A204.1 (cell line): ENCODE data around the gene ANXA2R.
"Not testable (repeated sequence)": the region's sequence is repeated elsewhere in the genome, so short reads cannot be mapped to it uniquely, and the experiment has no call there.

Experiments
- FAIRE-seq: peaks from 2 replicates; lab custom pipeline; 2012; peaks lifted over from hg19 to GRCh38; lab: Jason Lieb, UNC

Gene ANXA2R, protein sequence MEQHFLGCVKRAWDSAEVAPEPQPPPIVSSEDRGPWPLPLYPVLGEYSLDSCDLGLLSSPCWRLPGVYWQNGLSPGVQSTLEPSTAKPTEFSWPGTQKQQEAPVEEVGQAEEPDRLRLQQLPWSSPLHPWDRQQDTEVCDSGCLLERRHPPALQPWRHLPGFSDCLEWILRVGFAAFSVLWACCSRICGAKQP

DNA sequence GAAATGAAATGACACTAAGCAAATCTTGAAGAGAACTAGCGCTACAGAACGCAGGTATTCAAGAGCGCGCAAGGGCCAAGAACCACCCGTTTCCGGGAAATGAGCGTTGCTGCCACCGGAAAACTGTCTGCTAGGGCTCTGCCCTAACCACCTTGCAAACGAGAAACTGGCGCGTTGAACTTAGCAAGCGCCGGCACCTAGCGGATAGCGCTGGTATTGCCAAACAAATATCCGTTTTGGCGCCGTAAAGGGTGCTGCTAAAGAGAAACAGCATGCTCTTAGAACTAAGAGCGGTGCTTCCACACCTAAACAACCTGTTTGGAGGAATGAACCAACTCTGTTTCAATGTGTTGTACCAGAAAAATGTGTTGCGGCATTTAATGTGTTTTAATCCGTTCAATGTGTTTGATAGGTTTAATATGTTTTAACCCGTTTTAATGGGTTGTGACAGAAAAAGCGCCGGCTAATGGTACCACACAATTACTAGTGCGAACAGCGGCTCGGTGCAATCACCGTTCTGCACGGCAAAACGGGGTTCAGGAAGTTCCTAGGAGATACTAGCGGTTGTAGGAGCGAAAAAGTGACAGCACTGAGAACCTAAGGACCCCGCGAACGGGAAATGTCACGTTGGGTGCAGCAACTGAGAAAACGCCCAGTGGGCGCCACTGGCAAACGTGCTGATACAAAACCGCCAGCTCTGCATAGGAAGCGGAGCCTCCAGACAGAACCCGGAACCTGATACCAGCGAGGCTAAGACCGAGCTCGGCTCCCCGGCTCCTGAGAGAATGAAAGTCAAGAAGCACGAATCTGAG, at the start of gene ANXA2R:
TSS of gene ANXA2R (minus strand) at position 33 of the 812 bp plus-strand sequence. CDS start 273 bp downstream, outside the sequence.
- peak; percentile 64 for FAIRE-seq

DNA sequence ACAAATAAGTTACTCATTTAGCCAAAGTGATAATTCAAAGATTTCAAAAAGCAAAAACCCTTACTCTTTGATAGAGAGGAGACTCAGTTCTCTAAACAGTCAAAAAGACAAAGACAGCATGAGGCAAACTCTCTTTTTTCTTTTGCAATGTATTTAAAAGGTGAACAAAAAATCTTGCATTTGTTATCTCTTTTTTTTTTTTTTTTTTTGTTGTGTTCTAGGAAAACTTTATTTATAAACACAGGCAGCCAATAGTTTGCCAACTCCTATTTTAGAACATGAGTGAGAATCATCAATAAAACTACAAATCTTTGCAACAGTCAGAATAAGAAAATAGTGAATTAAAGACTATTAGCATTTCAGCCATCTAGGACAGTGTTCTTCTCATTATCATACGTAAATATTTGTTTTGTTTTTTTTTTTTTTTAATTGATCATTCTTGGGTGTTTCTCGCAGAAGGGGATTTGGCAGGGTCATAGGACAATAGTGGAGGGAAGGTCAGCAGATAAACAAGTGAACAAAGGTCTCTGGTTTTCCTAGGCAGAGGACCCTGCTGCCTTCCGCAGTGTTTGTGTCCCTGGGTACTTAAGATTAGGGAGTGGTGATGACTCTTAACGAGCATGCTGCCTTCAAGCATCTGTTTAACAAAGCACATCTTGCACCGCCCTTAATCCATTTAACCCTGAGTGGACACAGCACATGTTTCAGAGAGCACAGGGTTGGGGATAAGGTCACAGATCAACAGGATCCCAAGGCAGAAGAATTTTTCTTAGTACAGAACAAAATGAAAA, 46.2 kb upstream of the ANXA2R start:
- not testable (repeated sequence) for FAIRE-seq

DNA sequence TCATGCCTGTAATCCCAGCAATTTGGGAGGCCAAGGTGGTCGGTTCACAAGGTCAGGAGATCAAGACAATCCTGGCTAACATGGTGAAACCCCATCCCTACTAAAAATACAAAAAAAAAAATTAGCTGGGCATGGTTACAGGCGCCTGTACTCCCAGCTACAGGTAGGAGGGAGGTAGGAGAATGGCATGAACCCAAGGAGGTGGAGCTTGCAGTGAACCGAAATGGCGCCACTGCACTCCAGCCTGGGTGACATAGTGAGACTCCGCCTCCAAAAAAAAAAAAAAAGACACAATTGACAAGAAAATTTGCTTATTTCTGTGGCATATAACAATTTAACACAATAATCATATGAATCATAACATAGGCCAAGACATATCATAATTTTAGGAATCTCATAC, 45.3 kb upstream of the ANXA2R start:
- no peak for FAIRE-seq

DNA sequence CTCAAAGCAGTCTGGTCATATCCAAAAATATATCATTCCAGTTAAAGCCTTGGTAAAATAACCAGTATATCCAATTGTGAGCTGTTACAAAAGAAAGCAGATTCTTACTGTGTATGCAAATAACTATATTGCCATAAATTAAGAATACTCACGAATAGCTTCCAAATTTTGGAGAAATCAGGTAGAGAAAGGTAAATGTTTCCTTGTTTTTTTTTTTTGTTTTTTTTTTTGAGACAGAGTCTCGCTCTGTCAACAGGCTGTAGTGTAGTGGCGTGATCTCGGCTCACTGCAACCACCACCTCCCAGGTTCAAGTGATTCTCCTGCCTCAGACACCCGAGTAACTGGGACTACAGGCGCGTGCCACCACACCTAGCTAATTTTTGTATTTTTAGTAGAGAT, 44.3 kb upstream of the ANXA2R start:
- not testable (repeated sequence) for FAIRE-seq

DNA sequence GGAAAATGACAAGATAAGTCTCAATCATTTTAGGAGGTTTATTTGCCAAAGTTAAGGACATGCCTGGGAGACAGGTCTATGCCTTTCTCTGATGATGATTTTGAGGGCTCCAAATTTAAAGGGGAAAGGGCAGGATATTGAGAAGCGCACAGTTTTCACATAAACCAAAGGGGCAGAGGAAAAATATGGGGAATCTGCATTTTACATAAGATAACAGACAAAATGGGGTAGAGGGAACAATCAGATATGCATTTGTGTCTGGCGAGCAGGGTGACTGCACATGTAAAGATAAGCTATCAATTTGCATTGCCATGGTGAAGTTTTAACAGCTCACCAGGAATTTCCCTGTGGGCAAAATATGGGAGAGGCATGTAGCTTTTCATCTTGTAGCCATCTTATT, 41.2 kb upstream of the ANXA2R start:
- FAIRE-seq: not testable (repeated sequence)

DNA sequence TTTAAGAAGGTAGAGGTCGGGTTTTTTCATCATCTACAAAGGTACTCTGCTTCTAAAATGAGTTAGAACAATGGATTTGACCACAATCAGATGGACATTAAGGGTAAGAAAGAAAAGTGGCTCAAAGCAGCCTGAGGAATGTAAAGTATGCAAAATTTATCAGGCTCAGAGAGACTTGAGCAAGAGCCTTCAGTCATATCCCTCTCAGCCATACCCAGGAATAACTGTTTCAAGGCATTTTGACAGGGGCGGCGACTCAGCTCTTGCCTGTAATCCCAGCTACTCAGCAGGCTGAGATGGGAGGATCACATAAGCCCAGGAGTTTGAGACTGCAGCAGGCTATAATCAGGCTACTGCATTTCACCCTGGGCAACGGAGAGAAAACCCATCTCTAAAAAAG, 38.8 kb upstream of the ANXA2R start:
- no peak for FAIRE-seq

DNA sequence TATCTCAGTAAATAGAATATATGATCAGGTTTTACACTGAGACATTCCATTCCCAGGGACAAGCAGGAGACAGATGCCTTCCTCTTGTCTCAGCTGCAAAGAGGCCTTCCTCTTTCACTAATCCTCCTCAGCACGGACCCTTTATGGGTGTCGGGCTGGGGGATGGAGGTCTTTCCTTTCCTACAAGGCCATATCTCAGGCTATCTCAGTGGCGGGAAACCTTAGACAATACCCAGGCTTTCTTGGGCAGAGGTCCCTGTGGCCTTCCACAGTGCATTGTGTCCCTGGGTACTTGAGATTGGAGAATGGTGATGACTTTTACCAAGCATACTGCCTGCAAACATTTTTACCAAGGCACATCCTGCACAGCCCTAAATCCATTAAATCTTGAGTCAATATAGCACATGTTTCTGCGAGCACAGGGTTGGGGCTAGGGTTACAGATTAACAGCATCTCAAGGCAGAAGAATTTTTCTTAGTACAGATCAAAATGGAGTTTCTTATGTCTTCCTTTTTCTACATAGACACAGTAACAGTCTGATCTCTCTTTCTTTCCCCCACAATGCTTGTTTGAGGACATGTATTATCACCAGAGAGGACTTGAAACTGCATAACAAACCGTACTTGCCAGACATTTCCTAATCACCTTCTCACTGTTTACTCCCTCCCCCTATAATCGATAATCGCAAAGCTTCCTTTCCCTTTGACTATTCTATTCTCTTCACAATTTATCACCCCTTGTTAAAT, 37.5 kb upstream of the ANXA2R start:
- FAIRE-seq: not testable (repeated sequence)

DNA sequence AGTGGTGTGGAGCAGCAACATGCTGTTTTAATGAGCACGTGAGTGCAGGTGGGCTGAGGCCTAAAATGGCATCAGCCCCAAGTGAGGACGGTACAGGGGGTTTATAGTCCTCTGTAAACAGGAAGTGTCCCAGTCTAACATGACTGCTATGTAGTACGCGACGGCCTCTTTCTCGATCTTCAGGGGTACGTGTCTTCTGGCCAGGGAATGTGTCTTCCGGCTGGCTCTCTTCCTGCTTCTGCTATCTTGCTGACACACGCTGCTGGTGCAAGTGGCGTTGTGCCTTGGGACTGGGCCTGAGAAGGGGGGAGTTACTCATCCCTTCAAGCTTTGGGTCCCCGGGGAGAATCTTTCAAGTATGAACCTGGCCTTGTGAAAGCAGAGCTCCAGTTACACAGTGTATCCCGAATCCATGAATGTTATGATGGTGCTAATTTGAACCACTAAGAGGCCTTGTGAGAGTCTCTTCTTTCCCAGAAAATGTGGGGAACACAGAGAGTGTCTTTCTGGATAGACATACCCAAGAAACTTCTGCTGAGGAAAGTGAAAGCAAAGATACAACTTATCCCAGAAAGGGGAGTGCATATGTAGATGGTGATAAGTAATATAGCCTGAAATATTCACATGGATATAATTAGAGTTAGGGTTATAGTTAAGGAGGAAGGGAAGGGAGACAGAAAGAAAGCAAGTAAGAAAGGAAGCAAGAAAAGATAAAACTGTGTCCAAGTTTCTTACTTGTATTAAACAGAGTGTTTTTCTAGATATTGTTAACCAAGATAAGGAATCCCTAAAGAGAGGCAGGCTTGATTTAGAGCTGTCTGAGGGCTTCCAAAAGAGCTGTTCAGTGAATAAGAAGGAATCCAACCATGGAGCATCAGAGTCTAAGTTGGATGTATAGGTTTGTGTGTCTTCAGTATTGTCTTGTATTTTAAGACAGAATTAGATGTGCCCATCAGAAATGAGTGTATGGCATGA, 35.5 kb upstream of the ANXA2R start:
- FAIRE-seq: no peak

DNA sequence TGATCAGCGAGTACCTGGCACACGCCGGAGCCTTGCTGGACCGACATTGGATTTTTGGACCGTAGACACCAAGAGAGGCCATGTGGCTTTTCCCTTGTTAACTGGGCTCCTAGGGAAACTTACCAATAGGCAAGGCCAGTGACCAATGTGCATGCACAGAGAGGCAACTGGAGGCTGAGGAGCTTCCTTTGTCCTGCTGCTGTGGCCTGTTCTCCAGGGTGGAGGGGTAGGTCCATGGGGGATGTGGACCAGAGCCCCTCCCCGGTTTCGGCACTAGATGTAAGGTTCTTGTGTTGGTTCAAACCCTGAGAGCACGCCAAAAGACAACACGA, 34.8 kb upstream of the ANXA2R start:
- FAIRE-seq: no peak

DNA sequence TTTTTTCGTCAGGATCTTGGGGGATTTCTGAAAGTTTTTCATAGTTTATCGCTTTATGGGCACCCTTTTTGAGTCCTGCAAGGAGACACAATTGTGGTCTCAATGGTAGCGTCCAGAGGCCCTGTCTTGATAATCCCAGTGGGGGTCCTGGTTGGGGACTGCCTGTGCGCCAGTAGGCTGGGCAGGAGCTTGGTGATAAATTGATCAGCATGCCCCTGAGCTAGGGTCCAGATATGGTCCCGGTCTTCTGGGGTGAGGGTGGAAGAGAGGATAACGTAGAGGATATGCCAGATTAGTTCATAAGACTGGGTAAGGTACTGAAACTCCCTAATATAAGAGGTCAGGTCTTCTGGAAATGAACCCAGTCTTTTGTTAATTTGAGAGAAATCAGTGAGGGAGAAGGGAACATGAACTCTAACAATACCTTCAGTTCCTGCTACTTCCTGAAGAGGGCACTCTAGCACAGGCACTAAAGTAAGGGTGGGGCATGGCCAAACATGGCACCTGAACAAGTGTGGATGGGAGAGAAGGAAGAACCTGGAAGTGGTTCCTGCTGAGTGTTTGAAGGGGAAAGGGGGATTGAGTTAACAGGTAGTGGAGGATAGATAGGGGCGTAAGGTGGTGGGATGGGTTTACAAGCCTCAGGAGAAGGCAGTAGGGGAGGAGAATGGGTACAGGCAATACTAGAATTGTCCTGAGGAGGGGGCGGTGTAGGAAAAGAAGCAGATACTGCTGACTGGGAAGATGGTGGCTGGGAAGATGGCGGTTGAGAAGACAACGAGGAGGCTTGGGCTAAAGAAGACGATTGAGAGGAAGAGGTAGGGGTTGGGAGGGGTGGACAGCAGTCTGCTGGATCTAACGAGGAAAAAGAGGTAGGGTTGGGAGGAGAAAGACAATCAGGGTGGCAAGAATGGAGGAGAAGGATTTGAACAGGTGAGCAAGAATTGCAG, 33.8 kb upstream of the ANXA2R start:
- no peak for FAIRE-seq

DNA sequence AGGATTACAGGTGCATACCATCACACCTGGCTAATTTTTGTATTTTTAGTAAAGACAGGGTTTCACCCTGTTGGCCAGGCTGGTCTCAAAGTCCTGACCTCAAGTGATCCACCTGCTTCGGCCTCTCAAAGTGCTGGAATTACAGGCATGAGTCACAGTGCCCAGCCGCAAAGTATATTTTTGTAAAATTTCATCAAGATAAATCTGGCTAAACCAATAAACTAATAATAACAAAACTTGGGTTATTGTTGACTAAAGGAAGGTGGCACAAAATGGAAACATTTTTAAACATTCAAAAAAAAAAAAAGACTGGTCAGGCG, 29.2 kb upstream of the ANXA2R start:
- FAIRE-seq: not testable (repeated sequence)

DNA sequence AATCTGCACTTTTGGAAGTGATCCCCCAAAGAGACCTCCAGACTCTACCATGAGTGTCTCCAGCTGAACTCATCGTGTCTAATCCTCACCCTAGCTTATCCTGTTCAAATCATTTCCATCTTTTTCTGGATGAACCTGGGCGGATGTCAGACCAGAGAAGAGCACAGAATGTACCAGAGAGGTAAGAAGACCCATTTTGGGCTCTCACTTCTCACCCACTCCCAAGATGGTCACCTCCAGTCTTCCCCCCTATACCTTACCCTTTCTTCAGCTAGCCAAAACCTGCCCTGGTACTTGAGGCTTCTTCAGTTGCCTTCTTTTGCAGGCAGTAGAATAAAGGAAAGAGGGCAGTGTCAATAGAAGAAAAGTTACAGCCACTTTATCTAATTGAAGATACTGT, 27.9 kb upstream of the ANXA2R start:
- FAIRE-seq: no peak

DNA sequence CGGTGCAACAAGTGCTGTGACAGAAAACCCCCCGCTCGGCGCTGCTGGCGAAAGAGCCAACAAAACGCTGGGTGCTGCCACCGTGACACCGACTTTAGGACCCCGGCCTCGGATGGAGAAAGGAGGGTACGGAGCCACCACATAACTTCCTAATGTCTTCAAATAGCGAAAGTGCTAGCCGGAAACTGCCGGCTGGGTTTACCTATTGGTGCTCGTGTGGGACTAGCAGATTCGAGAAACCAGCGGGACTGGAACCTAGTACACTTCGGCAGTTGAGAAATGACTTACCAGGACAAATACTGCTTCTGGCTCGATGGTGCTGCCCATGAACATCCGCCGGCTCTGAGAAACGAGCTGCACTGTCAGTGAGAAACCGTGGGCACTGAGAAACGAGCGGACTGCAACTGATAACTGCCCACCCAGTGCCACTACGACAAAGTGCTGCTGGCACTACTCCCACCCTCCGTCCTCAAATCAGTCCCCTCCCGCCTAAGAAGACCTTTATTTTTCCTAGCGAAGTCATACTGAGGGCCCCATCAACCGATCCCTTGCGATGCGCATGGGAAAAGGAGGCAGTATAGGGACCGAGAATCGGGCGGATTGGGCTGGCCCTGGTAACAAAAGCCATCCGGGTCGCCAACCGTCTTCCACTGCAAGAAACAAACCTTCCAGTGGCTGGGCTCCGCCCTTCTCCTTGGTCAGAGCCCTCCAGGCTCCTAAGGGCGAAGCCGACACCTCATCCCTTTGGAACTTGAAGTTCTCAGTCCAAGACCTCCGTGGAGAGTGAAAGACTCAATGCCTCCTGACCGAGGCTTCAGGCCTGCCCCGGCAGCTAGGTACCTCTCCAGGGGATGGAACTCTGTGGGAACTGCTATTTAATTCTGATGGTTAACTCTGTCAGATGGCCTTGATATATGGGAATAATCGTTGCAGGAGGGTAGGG, 27.0 kb upstream of the ANXA2R start:
- peak; percentile 6 for FAIRE-seq

DNA sequence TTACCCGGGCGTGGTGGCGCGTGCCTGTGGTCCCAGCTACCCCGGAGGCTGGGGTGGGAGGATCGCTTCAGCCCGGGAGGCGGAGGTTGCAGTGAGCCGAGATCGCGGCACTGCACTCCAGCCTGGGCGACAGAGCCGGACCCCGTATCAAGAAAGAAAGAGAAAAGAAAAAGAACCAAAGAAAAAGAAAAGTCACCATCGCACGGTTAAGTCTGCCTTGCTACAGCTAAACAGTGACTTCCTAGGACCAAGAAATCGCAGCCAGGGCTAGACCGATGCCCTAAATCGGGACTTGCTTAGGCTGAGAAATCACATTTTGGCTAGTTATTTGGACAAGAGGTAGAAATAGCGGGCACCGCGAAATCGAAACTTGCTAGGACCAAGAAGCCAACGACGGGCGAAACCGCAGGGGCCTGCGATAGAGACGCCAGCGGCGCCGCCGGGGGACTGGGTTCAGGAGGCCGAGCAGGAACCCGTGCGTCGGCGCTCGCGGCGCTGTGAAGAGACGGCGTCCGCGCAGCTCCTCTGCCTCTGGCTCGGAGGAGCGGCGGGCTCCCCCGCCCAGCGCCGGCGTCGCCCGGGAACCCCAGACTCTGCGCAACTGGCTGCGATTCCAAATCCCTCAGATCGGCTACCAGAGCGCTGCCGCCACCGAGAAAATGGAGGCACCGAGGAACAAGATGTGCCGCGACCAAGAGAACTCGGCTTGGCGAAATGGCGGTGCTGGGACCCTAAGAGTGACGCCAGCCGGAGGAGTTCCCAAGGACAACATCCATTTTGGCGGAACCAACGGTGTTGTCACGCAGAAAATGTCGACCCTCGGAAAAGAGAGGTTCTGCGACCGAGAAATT, 26.1 kb upstream of the ANXA2R start:
- FAIRE-seq: no peak

DNA sequence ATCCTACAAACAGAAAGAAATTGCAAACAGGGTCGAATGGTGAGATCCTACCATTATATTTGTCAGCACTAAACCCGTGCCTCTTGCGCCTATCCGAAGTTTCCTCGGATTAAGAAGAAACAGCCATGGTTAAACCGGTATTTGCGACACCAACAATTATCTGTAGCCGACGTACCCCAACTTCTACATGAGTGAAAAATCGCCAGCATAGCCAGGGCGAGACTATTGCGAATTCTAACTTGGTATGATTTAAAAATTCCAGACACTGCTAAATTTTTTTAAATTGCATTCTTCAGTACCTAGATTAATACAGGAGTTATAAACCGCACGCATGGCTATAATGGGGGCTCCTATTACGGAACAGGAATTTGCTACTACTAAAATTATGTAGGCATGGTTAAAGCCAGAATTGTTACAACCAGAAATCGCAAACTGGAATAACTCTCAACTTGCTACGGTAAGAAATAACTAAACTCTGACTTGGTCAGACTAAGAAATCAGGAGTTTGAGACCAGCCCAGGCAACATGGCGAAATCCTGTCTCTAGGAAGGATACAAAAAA, 25.3 kb upstream of the ANXA2R start:
- FAIRE-seq: no peak

DNA sequence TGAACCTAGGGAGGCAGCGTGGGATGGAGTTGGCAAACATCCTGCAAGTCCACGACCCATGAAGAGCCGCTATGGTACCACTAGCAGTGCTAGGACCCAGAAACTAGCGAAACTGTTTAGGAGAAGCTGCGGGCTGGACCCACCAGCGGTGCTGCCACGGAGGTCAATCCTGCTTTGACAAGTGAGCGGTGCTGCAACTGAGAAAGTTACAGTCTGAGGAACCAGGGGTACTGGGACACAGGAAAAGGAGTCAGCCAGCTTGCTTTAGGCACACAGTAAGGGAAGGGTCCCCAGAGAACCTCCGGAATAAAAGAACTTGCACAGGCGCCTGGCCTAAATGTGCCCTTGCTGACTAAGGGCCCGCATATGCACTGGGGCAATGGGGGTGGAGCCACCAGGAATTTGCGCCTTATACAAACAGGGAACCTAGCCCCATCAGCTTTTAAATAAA, 23.6 kb upstream of the ANXA2R start:
- FAIRE-seq: no peak

DNA sequence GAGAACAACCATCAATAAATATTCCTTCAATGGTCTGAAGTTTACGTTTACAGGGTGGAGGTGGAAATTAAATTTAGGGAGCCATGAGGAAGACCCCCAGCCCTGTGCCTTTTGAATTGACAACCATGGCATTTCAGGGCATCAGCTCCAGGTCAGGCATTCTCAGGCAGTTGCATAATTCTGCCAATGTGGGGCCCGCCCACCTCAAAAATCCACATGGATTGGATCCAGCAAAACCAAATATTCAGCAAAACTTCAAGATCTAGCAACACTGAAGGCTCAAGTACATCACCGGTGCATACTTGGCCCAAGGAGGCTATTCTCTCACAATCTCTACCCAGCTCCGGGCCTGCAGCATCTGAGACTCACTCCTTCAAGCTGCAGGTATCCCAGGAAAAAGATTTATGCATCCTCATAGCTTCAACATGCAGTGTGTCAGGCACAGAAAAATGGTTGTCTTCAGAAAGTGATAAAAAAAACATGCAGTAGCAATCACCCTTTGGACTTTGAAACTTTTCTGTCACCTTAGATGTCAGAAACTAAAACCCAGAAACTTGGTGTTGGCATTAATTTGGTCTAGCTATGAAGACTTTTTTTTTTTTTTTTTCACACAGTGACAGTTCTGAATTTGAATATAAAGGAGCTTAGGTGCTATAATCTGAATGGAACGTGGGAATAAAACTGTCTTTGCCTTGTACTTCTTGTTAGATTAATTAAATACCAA, 21.4 kb upstream of the ANXA2R start:
- no peak for FAIRE-seq
